NK-92 treated with Interleukin-12 subunit alpha and Interleukin-12 subunit beta, amount 100 ng/mL, for 24 hours (cell line): ENCODE data around the gene SLC23A3.
A peak's percentile ranks its signal among the peaks of the same experiment; 100 is the strongest.

Experiments used
- DNase-seq: peaks from one replicate; lab custom pipeline; 2025; lab: John Stamatoyannopoulos, UW

SLC23A3 gene

DNA sequence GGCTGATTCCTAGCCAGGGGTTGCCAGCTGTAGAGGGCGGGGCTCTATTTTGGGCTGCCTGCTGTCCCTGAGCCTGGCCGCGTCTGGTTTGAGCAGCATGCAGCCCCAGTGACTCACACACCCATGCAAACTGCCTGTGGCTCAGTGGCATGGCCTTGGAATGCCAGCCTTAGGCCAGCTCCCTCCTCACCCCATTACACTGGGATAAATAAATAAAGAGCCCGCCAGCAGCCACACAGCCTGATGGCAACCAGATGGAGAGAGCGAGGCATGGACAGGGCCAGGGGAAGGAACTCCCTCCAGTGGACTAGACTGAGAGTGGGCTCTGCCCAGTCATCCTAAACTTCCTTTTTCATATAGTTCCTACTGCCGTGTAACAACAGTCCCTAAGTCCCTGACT is 27.5 kb downstream of the SLC23A3 start:
- no peak for DNase-seq

DNA sequence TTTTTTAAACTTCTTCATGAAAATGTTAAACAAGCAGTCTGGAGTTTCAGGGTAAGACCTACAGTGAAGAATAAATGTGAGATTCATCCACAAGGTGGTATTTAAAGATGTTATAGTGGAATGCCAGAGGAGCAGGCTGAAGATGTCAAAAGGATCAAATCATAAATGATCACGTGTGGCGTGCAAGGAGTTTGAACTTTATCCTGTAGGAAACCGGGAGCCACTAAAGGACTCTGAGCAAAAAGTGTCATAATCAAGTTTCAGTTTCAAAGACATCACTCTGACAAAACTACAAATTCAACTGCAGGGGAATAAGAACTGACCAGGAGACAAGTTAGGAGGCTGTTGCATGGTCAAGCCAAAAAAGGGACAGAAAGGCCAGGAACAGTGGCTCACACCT is 29.1 kb downstream of the SLC23A3 start:
- no peak for DNase-seq

DNA sequence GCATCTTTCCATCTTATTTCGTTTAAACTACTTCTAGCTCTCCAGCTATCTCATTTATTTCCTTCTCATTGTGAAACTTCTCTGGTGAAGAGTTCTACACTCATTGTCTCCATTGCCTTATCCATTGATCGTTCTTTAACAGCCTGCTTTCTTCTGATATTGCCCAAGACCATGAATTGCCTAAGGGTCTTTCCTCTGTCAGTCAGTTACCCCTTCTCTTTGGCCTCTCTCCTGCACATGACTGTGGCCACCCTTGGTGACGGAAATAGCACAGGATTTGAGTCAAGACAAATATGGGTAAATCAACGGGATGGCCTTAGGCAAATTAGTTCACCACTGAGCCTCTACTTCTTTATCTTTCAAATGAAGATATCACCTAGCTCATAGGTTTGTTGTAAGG is 35.9 kb downstream of the SLC23A3 start:
- DNase-seq, result no peak

DNA sequence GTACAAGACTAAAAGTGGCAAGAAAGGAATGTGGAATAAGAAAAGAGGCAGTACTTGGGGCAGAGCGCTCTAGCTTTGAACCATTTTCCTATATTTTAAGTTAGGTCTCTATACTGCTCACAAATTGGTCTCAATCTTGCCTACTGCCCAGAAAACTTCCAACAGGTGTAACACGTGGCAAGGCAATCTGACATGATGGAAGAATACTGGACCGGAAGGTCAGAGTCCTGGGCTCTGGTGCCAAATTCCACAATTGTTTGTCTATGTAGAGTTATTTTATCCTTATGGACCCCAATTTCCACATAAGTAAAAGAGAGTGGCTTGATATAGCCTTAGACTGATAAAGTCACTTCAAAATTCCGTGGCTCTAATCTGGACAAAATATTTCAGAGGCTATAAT is 38.1 kb downstream of the SLC23A3 start:
- no peak for DNase-seq

DNA sequence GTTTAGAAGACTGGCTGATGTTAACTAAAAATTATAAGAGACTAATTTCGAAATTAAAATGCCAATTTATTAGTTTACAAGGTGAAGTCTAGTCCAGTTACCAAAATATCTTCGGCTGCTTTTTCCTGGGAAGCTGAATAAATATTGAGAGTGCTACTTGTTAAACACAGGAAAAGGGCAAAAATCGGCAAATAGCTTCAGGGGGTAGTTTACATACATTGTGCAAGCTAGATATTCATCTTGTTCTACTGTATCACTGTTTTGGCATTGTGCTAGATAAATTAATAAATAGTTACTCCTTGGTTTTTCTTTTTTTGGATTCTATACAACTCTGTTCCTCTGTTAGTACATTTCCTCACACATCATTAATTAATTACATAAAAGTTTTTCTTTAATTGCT is 38.5 kb downstream of the SLC23A3 start:
- no peak for DNase-seq

DNA sequence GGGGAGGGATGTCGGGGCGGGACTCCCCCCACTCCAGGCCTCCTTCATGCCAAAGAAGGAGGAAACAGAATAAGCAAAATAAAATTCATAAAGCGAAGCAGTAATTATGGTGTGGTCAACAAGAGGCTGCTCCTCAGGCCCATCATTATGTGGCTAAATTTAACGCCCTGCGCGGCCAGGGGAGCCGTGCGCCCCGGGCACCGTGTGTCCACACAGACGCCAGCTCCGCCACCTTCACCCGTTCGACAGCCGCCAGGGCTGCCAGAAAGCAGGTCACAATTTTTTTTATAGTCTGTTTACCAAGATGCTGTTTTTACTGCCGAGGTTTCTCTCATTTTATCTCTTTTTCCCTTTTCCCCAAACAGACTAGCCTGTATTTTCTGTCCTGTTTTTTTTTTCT is 40.2 kb downstream of the SLC23A3 start:
- no peak for DNase-seq

DNA sequence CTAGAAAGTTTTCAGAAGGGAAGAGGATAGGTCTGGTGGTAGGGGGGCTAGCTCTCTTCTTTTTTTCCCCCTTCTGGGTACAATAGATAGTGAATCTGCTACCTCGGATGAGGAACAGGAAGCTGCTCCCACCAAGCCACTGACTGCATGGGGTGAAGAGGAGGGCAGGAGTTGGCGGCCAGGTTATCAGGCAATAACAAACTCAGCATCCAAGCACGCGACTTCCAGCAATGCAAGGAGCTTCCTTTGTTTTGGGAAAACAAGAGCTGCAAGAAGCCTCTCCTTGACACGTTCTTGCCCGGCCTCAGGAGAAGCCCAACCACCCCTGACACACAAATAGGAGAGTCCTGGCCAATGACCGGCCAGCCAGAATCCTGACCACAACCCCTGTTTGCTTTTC is 41.4 kb downstream of the SLC23A3 start:
- DNase-seq, result no peak

DNA sequence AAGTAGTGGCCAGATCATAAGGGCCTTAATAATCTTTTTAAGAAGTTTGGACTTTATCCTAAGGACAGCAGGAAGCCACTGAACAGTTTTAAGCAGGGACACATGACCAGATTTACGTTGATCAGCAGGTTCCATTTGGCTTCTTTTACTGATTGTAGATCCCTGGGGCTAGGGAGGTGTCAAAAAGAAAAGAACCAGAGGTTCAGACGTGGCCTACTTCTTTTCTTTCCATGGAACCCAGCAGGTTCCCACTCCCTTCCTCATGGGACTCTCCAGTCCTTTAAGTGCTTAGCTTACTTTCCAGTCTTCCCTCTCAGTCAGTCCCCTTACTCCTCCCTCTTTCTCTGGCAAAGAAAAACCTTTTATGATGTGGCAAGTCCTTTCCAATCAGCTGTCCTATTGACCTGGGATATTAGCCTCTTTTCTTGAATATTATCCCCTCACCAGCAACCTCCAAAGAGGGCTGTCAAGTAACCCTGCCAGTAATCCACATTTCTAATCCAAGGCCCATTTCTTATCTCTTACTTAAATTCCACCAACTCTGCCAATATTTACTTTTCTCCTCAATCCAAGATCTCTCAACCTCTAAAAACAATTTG is 42.7 kb downstream of the SLC23A3 start:
- DNase-seq, result no peak

DNA sequence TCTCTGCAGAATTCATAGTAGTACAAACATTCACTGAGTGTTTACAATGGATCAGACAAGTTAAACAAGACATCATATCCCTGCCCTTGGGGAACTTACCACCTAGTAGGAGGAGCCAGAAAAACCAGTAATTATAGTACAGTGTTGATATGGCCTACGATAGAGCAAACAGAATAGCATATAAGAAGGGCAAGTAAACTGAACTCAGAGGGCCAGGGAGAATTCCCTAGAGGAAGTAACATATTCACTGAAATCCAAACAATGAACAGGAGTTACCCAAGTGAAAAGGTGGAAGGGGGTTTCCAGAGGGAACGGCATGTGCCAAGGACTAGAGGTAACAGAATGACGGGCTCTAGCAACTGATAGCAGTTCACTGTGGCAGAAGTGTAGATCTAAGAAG is 43.3 kb downstream of the SLC23A3 start:
- DNase-seq, result no peak

DNA sequence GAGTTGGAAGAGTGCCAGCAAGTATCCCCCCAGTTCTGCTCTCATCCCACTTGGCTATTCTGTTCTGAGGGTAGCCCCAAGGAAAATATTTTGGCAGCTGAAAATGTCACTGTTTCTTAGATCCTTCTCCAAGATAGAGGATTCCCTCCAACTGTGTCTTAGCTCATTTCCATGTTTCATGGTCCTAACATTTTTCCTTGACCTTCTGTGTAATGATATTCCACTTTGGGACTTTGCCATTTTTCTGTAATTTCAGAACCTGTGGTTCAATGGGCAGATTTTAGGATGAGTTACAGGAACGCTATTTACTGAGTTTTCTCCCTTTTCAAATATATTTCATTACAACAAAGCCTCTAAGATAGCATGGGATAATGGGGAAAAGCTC is 44.0 kb downstream of the SLC23A3 start:
- no peak for DNase-seq

DNA sequence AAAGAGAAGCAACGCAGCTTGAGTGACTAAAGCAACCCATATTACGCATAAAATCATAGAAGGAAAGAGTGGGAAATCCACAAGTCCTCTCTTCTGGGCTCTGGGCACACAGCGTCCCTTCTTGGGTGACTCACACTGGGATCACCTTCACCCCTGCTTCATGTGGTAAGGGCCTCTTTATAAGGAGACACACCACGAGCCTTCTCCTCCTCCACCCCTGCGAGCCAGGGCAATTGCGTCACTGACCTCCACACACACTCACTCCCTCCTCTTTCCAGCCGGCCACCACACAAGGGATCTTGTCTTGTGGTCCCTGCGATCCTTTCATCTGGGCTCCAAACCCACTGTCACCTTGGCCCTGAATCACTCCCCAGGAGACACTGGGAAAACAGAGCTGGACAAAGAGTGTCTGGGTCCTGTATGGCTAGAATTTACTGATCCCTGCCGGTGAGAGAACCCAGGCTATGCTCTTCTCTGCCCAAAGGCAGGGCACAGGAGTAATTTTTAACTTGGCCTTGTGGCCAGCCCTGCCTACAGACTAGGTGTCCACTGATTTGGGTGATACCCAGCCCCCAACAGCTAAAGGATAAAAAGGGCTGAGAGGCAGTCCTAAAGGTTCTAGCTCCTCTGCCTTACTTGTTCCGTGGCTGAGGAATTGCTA is 44.5 kb downstream of the SLC23A3 start:
- no peak for DNase-seq

DNA sequence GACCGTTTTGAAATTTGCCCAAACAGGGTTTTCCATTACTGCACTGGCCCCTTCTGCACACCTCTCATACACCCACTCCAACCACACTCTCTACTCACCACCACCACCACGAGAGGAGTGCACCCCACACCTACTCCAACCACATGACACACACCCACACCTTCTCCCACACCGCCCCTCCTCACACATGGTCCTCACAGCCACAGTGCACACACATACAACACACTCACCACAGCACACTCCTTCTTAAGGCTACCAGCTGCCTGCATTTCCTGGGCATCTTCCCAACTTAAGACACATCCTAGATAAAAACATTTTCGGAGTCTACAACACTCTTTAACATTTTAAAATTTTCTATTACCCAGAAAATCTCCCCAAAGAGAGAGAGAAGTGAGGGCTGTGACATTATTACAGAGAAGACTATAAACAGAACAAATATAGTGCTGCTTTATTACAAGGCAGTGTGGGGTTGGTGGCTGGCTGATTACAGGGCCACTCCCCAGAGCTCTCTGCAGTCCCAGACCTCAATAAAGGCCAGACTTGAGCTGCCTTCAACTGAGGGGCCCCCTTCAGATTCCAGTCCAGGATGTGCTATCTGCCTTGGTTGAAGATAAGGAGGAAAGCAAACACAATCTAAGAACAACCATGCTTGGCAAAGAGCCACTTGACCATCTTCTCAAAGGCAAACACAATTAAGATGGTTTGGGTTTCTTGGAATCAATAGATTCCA is 45.3 kb downstream of the SLC23A3 start:
- DNase-seq, result peak; percentile 30

DNA sequence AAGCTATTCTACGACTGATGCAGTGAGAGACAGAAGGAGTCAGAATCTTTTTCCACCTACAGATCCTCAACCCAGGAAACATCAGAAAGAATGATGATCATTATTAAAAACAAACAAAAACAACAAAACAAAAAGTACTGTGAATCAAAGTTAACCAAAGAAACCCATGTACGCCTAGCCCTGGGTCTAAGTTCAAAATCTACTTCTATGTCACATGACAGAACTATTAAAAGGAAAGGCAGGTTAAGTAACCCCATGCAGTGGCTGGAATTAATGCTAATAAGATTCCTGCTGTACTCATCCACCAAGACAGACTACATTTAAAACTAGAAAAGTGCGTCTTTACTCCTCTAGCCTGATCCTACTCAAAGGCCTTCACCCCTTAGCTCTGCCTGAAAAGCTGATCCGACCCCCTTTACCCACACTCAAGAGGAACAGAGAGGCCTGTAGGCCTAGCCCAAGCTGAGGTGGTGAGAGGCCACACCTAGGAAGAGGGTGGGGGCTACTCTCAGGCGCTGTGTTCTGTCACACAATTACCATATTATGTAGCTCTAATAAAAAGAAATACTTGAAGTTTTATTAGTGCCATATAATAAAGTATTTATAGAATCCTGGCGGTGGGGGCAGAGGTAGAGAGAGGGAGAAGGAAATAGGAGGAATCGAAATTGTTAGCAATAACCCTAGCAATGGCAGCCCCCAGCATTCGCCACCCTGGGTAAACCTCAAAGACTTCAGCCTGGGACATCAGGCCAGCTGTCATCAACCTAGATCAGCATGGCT is 46.3 kb downstream of the SLC23A3 start:
- no peak for DNase-seq

DNA sequence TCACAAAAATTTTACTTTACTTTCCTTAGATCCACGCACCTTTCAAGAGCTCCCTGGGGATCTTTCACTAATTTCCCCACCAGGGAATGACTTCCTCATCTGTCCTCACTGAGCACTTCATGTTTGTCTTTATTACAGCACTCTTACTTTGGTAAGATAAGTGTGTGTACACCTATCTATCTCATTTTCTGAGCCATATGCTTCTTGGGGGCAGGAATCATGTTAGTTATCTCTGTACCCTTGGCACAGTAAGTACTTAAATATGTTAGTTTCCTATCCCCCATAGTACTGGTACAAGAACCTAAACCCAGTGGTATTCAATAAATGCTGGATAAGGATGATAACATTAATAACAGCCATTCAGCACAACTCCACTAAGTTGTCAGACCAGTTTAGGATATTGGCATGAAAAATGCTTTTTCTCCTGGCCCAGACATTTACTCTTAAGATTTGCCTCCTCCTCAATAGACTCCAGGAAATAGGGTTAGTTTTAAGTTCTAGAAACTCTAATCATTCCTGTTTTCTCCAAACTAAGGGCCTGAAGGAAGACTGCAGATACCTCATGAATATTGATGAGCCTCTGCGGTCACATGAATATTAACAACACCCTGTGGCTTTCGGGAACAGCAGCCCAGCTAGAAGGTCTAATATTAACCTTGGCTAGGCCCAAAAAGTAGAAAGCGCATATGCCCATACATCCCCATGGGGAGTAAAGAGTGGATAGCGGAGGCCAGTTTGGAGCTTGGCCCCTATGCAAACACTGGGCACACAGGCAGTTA is 47.4 kb downstream of the SLC23A3 start:
- DNase-seq, result no peak

DNA sequence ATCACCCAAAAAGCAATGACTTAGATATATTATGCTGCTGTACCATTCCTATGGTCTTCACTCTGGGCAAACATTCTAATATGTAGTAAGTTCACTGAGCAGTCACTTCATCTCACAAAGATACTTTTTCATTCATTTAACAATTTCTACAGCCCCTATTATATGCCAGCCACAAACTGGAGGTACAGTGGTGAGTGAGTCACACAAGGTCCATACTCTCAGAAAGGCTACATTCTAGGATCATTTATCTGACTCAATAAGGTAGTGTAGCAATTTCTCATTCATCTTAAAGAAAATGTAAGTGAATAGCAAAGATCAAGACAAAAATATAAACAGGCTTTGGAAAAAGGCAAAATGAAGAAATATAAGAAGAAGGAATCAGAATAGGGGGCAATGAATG is 49.7 kb downstream of the SLC23A3 start:
- DNase-seq, result no peak

DNA sequence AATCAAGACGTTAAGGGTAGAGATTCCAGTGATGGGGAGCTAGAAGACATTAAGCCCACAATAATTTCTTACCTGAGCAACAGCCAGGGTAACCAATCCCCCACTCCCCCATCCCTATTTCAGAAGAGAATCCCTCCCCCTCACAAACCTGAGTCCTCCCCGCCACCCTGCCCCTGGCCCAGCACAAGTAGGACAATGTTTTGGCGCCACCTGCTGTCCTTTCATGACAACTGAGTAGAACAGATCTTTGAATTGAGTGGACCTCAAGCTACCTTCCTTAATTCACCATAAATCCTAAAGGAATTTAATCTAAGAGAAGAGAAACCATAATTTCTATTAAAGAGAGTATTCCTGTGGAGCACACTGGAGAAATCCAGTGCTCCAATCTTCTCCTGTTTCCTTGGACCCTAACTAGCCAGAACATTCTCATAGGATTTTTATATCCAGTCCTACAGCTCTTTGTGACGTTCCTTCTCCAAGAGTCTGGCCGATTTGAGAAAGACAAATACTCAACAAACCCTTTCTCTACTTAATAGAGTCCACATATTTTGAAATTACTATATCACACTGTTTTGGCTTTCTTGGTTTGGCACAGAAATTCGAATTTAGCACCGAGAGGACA is 50.3 kb downstream of the SLC23A3 start:
- peak; percentile 14 for DNase-seq

DNA sequence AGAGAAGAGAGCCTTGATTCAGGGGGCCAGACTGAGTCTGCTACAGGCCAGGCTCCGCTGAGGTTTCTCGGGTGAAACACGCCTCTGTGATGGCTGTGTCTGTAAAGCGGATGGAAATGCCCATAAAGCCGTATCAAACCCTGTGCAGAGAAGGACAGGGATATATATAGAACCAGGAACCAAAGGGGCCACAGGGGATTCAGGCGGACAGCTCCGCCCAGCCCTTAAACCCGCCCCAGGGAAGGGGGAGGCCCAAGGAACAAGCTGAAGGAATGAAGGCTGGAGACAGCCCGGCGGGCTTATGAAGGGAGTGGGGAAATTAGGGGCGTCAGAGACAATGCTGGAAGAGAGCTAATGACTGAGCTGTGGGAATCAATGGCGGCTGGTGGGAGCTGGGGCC is 51.3 kb downstream of the SLC23A3 start:
- DNase-seq, result no peak

DNA sequence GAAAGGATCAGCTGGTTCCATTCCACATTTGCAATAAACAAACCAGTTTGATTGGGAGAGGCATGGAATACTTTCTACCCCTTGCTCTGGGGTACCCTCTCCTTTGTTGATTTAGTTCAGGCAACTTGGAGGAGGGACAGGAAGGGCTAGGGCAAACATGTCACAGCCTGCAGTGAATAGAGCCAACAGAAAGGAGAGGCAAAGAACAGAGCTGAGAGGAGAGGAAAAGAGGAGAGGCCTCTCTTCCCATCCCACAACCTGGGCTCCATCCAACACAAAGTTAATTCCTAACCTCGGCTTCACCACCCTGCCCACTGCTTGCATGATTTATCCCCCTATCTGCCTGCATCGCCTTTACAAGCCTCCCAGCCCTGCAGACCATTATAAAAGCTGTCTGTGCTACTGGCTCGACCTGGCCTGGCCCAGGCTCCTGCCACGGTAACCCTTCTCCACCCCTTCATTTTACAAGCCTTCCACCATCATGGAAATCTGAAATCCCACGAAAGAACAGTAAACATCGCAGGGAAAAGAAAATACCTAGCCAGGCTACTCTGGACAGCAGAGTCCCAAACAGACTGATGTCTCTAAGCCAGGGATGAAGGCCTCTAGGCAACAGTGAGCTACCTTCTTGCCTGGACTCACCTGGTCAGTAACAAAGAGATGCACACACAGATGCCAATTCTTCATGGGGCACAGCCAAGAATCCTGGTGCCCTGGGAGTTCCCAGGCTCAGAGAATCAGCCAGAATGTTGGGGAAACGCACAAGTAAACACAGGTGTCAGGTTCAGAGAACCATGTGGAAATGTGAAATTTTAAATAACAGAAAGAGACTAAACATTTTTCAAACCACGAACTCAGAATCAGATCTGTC is 52.8 kb downstream of the SLC23A3 start:
- DNase-seq, result no peak

DNA sequence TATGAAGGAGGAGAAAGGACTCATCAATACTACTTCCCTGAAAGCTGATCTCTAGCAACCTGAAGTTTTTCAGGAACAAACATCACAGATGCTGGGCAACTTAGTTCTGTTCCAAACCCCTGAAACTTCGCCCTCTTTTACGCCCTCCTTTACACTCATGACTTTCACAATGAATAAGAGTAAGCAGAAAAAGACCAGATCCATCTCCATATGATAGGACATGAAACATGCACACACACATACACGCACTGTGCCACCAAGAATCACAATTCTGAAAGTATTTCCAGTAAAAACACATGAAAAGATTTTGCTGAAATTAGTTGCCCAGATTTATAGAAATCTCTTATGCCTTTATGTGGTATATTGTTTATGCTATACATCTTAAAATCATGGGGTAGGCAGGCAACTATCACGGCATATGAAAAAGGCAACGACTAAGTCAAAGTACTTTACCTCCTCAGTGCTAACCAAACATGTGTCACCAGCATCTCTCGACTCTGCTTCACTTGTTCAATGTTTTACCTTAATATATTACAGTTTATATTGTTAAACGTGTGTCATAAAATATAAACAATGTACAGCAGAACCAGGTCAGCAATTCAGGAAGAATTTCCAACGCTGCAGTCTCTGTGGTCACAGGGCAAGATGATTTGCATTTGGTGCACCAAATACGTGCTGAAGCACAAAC is 57.0 kb downstream of the SLC23A3 start:
- no peak for DNase-seq

DNA sequence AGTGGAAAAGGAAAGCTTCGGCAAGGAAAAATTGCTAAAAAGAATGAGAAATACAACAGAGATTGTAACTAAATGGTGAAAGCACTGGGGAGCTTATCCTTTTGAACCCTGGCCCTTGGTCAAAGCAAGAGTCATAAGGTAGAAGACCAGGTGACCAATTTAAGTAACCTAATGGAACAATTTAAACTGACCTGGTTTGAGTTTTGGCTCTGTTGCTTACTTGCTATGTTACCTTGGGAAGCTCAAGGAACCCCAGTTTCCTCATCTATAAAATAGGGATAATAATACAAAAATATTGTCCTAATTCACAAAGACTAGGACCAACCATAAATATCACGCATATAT is 57.8 kb downstream of the SLC23A3 start:
- DNase-seq, result no peak
